ENCODE data around the gene ARSJ. TPM values are rescaled to one million over a fixed set of nuclear protein-coding genes. Genes with fewer than 3 reads are reported as not detected.

The ARSJ gene
- total RNA-seq, 1 donor, result 24.6 TPM

DNA sequence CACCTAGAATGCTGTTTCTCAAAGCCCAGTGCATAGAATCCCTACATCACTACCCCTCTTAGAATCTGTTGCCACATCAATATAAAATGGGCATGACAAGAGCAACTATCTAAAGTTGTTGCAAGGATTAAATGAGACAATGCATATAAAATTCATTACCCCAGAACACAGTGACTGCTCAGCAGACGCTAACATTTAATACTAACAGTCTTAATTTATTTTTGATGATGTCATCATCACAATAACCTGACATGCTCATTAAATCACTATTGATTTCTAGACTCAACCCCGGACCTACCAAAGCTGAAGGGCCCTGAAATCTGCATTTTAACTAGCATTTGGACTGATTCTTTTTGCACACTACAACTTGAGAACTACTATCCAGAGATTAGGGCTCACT lies 3.9 kb downstream of the ARSJ start:
- Histone ChIP-seq H3K36me3 (ENCODE audit: insufficient read depth, low read length) (peaks cover 5% of the 10 kb centered on the region), H3K4me3 (ENCODE audit: insufficient read depth, low read length) (peak overlapping the region; percentile 87), H3K9me3 (ENCODE audit: low read depth, low read length) (no peaks in the 10 kb centered on the region), H4K20me1 (ENCODE audit: insufficient read depth, low read length) (no peaks in the 10 kb centered on the region), H3K79me2 (ENCODE audit: insufficient read depth, low read length) (peaks cover 99% of the 10 kb centered on the region), H3K27me3 (ENCODE audit: insufficient read depth, low read length) (no peaks in the 10 kb centered on the region), H3K4me2 (ENCODE audit: insufficient read depth, low read length) (peak overlapping the region; percentile 91), H3K27ac (ENCODE audit: low read depth, low read length) (no peak overlapping the region), H2AFZ (ENCODE audit: low read length) (no peak overlapping the region), H3K4me1 (ENCODE audit: insufficient read depth, low read length) (peaks cover 10% of the 10 kb centered on the region)
- TF ChIP-seq, protein P1, sequence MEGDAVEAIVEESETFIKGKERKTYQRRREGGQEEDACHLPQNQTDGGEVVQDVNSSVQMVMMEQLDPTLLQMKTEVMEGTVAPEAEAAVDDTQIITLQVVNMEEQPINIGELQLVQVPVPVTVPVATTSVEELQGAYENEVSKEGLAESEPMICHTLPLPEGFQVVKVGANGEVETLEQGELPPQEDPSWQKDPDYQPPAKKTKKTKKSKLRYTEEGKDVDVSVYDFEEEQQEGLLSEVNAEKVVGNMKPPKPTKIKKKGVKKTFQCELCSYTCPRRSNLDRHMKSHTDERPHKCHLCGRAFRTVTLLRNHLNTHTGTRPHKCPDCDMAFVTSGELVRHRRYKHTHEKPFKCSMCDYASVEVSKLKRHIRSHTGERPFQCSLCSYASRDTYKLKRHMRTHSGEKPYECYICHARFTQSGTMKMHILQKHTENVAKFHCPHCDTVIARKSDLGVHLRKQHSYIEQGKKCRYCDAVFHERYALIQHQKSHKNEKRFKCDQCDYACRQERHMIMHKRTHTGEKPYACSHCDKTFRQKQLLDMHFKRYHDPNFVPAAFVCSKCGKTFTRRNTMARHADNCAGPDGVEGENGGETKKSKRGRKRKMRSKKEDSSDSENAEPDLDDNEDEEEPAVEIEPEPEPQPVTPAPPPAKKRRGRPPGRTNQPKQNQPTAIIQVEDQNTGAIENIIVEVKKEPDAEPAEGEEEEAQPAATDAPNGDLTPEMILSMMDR (IDR thresholded peaks at IDR 0.05; ENCODE audit: extremely low read depth, low read depth, low read length), result no peak
- no peak for DNase-seq (ENCODE audit: insufficient read length, low spot score, missing footprints)

DNA sequence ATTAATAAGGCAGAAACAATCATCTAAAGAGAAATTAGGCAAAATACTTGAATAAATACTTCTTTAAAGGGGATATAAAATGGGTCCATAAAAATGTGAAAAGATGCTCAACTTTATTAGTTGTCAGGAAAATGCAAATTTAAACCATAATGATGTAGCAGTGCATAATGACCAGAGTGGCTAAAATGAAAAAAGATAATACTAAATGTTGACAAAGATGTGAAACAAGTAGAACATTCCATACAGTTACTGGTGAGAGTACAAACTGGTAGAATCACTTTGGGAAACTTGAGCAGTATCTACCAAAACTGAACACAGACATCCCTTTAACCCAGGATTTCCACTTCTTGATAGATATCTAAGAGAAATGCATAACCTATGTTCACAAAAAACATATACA lies 5.0 kb downstream of the ARSJ start:
- TF ChIP-seq, protein P1 (IDR thresholded peaks at IDR 0.05; ENCODE audit: extremely low read depth, low read depth, low read length), result no peak
- Histone ChIP-seq H3K4me1 (ENCODE audit: insufficient read depth, low read length) (peaks cover 21% of the 10 kb centered on the region), H3K36me3 (ENCODE audit: insufficient read depth, low read length) (peaks cover 5% of the 10 kb centered on the region), H2AFZ (ENCODE audit: low read length) (no peak overlapping the region), H3K4me3 (ENCODE audit: insufficient read depth, low read length) (peak overlapping the region; percentile 87), H4K20me1 (ENCODE audit: insufficient read depth, low read length) (no peaks in the 10 kb centered on the region), H3K4me2 (ENCODE audit: insufficient read depth, low read length) (peak overlapping the region; percentile 91), H3K27me3 (ENCODE audit: insufficient read depth, low read length) (no peaks in the 10 kb centered on the region), H3K27ac (ENCODE audit: low read depth, low read length) (no peak overlapping the region), H3K79me2 (ENCODE audit: insufficient read depth, low read length) (peaks cover 96% of the 10 kb centered on the region), H3K9me3 (ENCODE audit: low read depth, low read length) (no peaks in the 10 kb centered on the region)
- DNase-seq (ENCODE audit: insufficient read length, low spot score, missing footprints), result no peak

DNA sequence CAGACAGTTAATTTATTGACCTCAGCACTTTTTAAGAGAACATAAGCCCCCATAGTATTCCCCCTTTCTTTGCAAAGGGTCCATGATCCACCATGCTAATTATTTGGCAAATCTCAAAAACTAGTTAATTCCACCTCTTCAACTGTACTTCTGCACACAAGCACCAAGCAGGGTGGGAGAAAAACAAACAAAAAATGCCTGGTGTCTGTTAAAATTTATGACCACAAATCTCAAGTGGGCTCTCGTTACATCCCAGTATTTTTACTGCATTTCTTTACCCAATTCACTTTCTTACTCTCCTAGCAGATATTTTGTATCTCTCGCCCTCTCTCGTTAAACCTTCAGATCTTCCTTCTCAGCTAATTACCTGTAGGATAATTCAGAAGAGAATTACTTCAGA lies 6.1 kb downstream of the ARSJ start:
- no peaks in the 10 kb centered on the region for H3K9me3 ChIP-seq (ENCODE audit: low read depth, low read length)
- peaks cover 94% of the 10 kb centered on the region for H3K79me2 ChIP-seq (ENCODE audit: insufficient read depth, low read length)
- no peak overlapping the region for H2AFZ ChIP-seq (ENCODE audit: low read length)
- peak overlapping the region; percentile 13 for H3K4me2 ChIP-seq (ENCODE audit: insufficient read depth, low read length)
- H3K4me1 ChIP-seq (ENCODE audit: insufficient read depth, low read length), result peaks cover 26% of the 10 kb centered on the region
- H3K27ac ChIP-seq (ENCODE audit: low read depth, low read length), result no peak overlapping the region
- H4K20me1 ChIP-seq (ENCODE audit: insufficient read depth, low read length), result no peaks in the 10 kb centered on the region
- TF ChIP-seq, protein P1 (IDR thresholded peaks at IDR 0.05; ENCODE audit: extremely low read depth, low read depth, low read length), result no peak
- no peaks in the 10 kb centered on the region for H3K27me3 ChIP-seq (ENCODE audit: insufficient read depth, low read length)
- H3K4me3 ChIP-seq (ENCODE audit: insufficient read depth, low read length), result no peak overlapping the region
- H3K36me3 ChIP-seq (ENCODE audit: insufficient read depth, low read length), result peaks cover 5% of the 10 kb centered on the region
- DNase-seq (ENCODE audit: insufficient read length, low spot score, missing footprints), result no peak

DNA sequence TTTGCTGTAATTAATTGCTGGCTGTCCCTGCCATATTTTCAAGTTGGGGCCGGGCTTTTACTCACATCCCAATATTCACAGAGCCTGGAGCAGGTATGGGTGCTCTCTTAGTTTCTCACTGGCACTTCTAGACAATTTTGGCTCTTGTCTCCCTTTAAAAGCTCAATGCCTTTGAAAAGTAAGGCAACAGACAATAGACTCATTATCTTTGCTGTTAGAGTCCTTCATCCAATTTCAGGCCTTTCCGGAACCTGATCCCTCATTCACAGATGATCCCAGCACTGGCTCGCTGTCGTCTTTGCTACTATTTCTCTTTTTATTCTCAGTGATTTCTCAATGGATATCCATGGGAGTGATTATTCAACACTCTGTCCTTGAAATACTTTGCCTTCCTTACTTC lies 6.7 kb downstream of the ARSJ start:
- TF ChIP-seq, protein P1 (IDR thresholded peaks at IDR 0.05; ENCODE audit: extremely low read depth, low read depth, low read length), result no peak
- Histone ChIP-seq H3K4me2 (ENCODE audit: insufficient read depth, low read length) (peak overlapping the region; percentile 7), H3K36me3 (ENCODE audit: insufficient read depth, low read length) (peaks cover 5% of the 10 kb centered on the region), H2AFZ (ENCODE audit: low read length) (no peak overlapping the region), H3K79me2 (ENCODE audit: insufficient read depth, low read length) (peaks cover 93% of the 10 kb centered on the region), H3K27me3 (ENCODE audit: insufficient read depth, low read length) (no peaks in the 10 kb centered on the region), H3K27ac (ENCODE audit: low read depth, low read length) (no peak overlapping the region), H3K9me3 (ENCODE audit: low read depth, low read length) (no peaks in the 10 kb centered on the region), H4K20me1 (ENCODE audit: insufficient read depth, low read length) (no peaks in the 10 kb centered on the region), H3K4me1 (ENCODE audit: insufficient read depth, low read length) (peaks cover 32% of the 10 kb centered on the region), H3K4me3 (ENCODE audit: insufficient read depth, low read length) (no peak overlapping the region)
- no peak for DNase-seq (ENCODE audit: insufficient read length, low spot score, missing footprints)

Measured in osteoblast (primary cell).